Mesenteric fat pad (tissue), 1 donor: ENCODE data around the gene PCID2. TPM values are rescaled to one million over a fixed set of nuclear protein-coding genes. Genes with fewer than 3 reads are reported as not detected.

ENCODE experiments used
- DNase-seq: peaks from one replicate; pipeline ENCODE4 v3.0.0-alpha.2; 2020; ENCODE audit warnings: low spot score
- total RNA-seq: library from RNA; stranded (reverse); fragmentation: NEBNext Ultra II Directional; extraction: Animal tissue kit (Norgen Biotek cat#: 25700); gene quantifications from one replicate; pipeline ENCODE4 v1.2.1, GENCODE V29; 2021
- donor health status: DM: yes; HTN: yes; CAD: no.

The PCID2 gene
- total RNA-seq, 1 donor from 2014 or later = 37.4 TPM

GRCh38 chr13:113220141-113220598 is 11.7 kb upstream of the PCID2 start:
- no peak for DNase-seq

- no peak for DNase-seq
Observed at GRCh38 chr13:113219256-113219940, 10.9 kb upstream of the PCID2 start.

- DNase-seq = no peak
Observed at GRCh38 chr13:113218586-113218985, 10.1 kb upstream of the PCID2 start.

GRCh38 chr13:113216254-113217048 is 8.0 kb upstream of the PCID2 start:
- DNase-seq = no peak

- DNase-seq = no peak
Observed at GRCh38 chr13:113211774-113212173, 3.3 kb upstream of the PCID2 start.

GRCh38 chr13:113210833-113211232 is 2.4 kb upstream of the PCID2 start:
- no peak for DNase-seq

- no peak for DNase-seq
Observed at GRCh38 chr13:113209759-113210421, 1.4 kb upstream of the PCID2 start.

- DNase-seq = peak; percentile 91
Observed at GRCh38 chr13:113209336-113209758, 878 bp upstream of the PCID2 start, which contains the start of gene CUL4A. Gene CUL4A, plus strand, starts transcription at chr13:113209613. Its CDS starts 15 bp downstream, at chr13:113209628.

GRCh38 chr13:113207890-113208420 is 514 bp downstream of the PCID2 start:
- DNase-seq = no peak

GRCh38 chr13:113207460-113207859 is 1.0 kb downstream of the PCID2 start:
- DNase-seq = no peak

GRCh38 chr13:113205428-113205931 is 3.0 kb downstream of the PCID2 start:
- no peak for DNase-seq

GRCh38 chr13:113204378-113204734 is 4.1 kb downstream of the PCID2 start:
- no peak for DNase-seq

GRCh38 chr13:113203507-113204377 is 4.7 kb downstream of the PCID2 start:
- DNase-seq = no peak

GRCh38 chr13:113202912-113203311 is 5.6 kb downstream of the PCID2 start:
- DNase-seq = no peak

GRCh38 chr13:113201815-113202214 is 6.7 kb downstream of the PCID2 start:
- DNase-seq = no peak

- DNase-seq = no peak
Observed at GRCh38 chr13:113196970-113197737, 11.3 kb downstream of the PCID2 start.

- DNase-seq = no peak
Observed at GRCh38 chr13:113195360-113195759, 13.1 kb downstream of the PCID2 start.

GRCh38 chr13:113192902-113193301 is 15.6 kb downstream of the PCID2 start:
- no peak for DNase-seq

GRCh38 chr13:113192279-113192678 is 16.2 kb downstream of the PCID2 start:
- DNase-seq = no peak

- no peak for DNase-seq
Observed at GRCh38 chr13:113190181-113190580, 18.3 kb downstream of the PCID2 start.
